Endothelial cell of umbilical vein (primary cell): Measurements from ENCODE around the gene FPGS. TPM values are rescaled to one million over a fixed set of nuclear protein-coding genes. Genes with fewer than 3 reads are reported as not detected.
"Not testable (repeated sequence)": the region's sequence is repeated elsewhere in the genome, so short reads cannot be mapped to it uniquely, and the experiment has no call there.

Source experiments
- BruUV-seq: library from RNA; stranded (reverse); fragments of 400-500 nt; replicated peaks from 2 replicates; lab custom pipeline; 2021; lab: Mats Ljungman, UMichigan
- CTCF ChIA-PET: fragments of 300-600, 350-600 bp; sonication (Branson Sonifier 250); formaldehyde crosslinking; loops from one replicate; lab custom pipeline; 2021; ENCODE audit warnings: antibody characterized with exemption, inconsistent platforms; lab: Charles Lee
- POLR2A ChIA-PET: fragments of 300-600, 350-600 bp; sonication (Branson Sonifier 250); formaldehyde crosslinking; loops from one replicate; lab custom pipeline; 2021; ENCODE audit warnings: antibody characterized with exemption, inconsistent platforms; lab: Charles Lee
- DNase-seq: peaks from one replicate; pipeline ENCODE4 v3.0.0-alpha.2; 2011; ENCODE audit warnings: low read depth, low spot score
- FAIRE-seq: peaks from 2 replicates; lab custom pipeline; 2011; peaks lifted over from hg19 to GRCh38; lab: Jason Lieb, UNC
- H2AFZ ChIP-seq: 2 replicates; pipeline ENCODE4 v1.6.0; 2012; ENCODE audit warnings: low read depth, low read length, control low read depth, inconsistent platforms
- H3K27ac ChIP-seq: 2 replicates; pipeline ENCODE4 v1.5.1; 2011; ENCODE audit warnings: low read depth, mild to moderate bottlenecking, control low read depth, low read length, moderate library complexity; ENCODE audit not compliant: insufficient read depth
- H3K27me3 ChIP-seq, 2 experiments: 2 replicates each; pipeline versions ENCODE4 v1.6.0 to v1.6.1; 2011; ENCODE audit warnings: low read length in 2 of 2, mixed read lengths in 1 of 2; ENCODE audit not compliant: control insufficient read depth in 2 of 2, insufficient read depth in 2 of 2
- H3K36me3 ChIP-seq, 2 experiments: 2 replicates in 1 of 2; 3 replicates in 1 of 2; pipeline ENCODE4 v1.5.1; 2011; ENCODE audit warnings: low read length in 2 of 2, mild to moderate bottlenecking in 1 of 2, moderate library complexity in 1 of 2; ENCODE audit not compliant: control insufficient read depth in 2 of 2, insufficient read depth in 2 of 2; ENCODE audit errors: extremely low read depth in 1 of 2
- H3K4me1 ChIP-seq: 3 replicates; pipeline ENCODE4 v1.5.1; 2011; ENCODE audit warnings: mild to moderate bottlenecking, low read length; ENCODE audit not compliant: control insufficient read depth, insufficient read depth; ENCODE audit errors: extremely low read depth
- H3K4me2 ChIP-seq: 2 replicates; pipeline ENCODE4 v1.6.1; 2011; ENCODE audit warnings: low read length, control low read depth, mixed read lengths; ENCODE audit not compliant: insufficient read depth
- H3K4me3 ChIP-seq, 3 experiments: fragments of 200-600 bp in 1 of 3; sonication (generic), shearing (Covaris generic) in 1 of 3; replicated peaks in 1 of 3; 2 replicates each; pipeline ENCODE4 v1.5.1; 2011 to 2016; ENCODE audit warnings: control low read depth in 3 of 3, low read length in 3 of 3, mild to moderate bottlenecking in 2 of 3, inconsistent platforms in 1 of 3, low read depth in 1 of 3, moderate library complexity in 1 of 3; ENCODE audit not compliant: insufficient read depth in 1 of 3
- H3K79me2 ChIP-seq: 2 replicates; pipeline ENCODE4 v1.6.0; 2012; ENCODE audit warnings: low read length, inconsistent platforms; ENCODE audit not compliant: control insufficient read depth, insufficient read depth
- H3K9ac ChIP-seq: replicated peaks from 2 replicates; pipeline ENCODE3; 2011; ENCODE audit warnings: low read length, control low read depth; ENCODE audit not compliant: insufficient read depth; ENCODE audit errors: extremely low read depth
- H3K9me1 ChIP-seq: replicated peaks from 3 replicates; pipeline ENCODE4 v1.6.0; 2011; ENCODE audit warnings: mild to moderate bottlenecking, low read length; ENCODE audit not compliant: control insufficient read depth, insufficient read depth; ENCODE audit errors: extremely low read depth
- H3K9me3 ChIP-seq: replicated peaks from 2 replicates; pipeline ENCODE4 v1.5.1; 2012; ENCODE audit warnings: low read length, inconsistent platforms; ENCODE audit not compliant: control insufficient read depth, insufficient read depth
- H4K20me1 ChIP-seq: replicated peaks from 2 replicates; pipeline ENCODE3; 2011; ENCODE audit warnings: mild to moderate bottlenecking, low read length; ENCODE audit not compliant: control insufficient read depth, insufficient read depth; ENCODE audit errors: extremely low read depth
- CTCF ChIP-seq, 2 donors: IDR thresholded peaks; 1 replicate in 1 of 2; 2 replicates in 1 of 2; pipeline ENCODE4 v1.5.1; 2011; ENCODE audit warnings: low read length in 2 of 2, mild to moderate bottlenecking in 2 of 2, moderate library complexity in 2 of 2, control low read depth in 1 of 2, inconsistent platforms in 1 of 2, low read depth in 1 of 2; ENCODE audit not compliant: insufficient read depth in 1 of 2; ENCODE audit errors: extremely low read depth in 1 of 2
- GATA2 ChIP-seq: IDR thresholded peaks from 2 replicates; pipeline ENCODE4 v1.7.0; 2011; ENCODE audit warnings: low read depth, mild to moderate bottlenecking, moderate library complexity, mixed read lengths, low read length; ENCODE audit not compliant: insufficient read length, insufficient read depth
- dilution Hi-C: fragments of 300-500 bp; cut with MboI; formaldehyde crosslinking; loops from one replicate; pipeline ENCODE4 v1.15.0; 2019; ENCODE audit warnings: low sequenced_read_pairs; ENCODE audit not compliant: extremely low pct_ligation_motif_present
- intact Hi-C: fragments of 100-400 bp; cut with micrococcal nuclease; formaldehyde crosslinking; loops from one replicate; pipeline ENCODE4 v1.10.0; 2022
- polyA plus RNA-seq, 4 experiments: library from polyadenylated mRNA; depleted of rRNA in 3 of 4; stranded (reverse) in 3 of 4; unstranded in 1 of 4; fragments of >200 nt; gene quantifications; 2 replicates each; pipeline versions ENCODE4 v1.2.1 to v1.2.3, GENCODE V29; 2011 to 2012; ENCODE audit warnings: missing spikeins in 1 of 4
- total RNA-seq: library from RNA; stranded (reverse); gene quantifications from 2 replicates; pipeline ENCODE4 v1.2.3, GENCODE V29; 2021

FPGS gene
- total and polyA plus RNA-seq, 2 donors (not counting 3 experiments of a cell fraction or from before 2014, with no cell fraction given): 77.7 to 90.2 TPM

- intact Hi-C loops: loop anchor here (1.0 kb wide), 3 partner anchors 7 to 13 kb away; partner anchors contain the start of gene ENG
- H3K4me3 ChIP-seq, BruUV-seq, H3K9me3 ChIP-seq, FAIRE-seq, H4K20me1 ChIP-seq, DNase-seq, H2AFZ ChIP-seq, H3K27me3 ChIP-seq, dilution Hi-C loops, H3K9me1 ChIP-seq: not testable (repeated sequence)
- H3K79me2 ChIP-seq: peaks cover 91% of the 10 kb centered on the region
- H3K36me3 ChIP-seq: peaks cover 30 to 36% of the 10 kb centered on the region in 2 experiments
- H3K4me1 ChIP-seq: peaks cover 84% of the 10 kb centered on the region
- POLR2A ChIA-PET: interaction anchor here (0.6 kb wide), 1 partner anchor 37 kb away, joined by 5 read pairs; no protein-coding TSS in a partner anchor
- peak overlapping the region; percentile 97 for H3K27ac ChIP-seq
- H3K9ac ChIP-seq: peak overlapping the region; percentile 83
- CTCF ChIA-PET: interaction anchor here (1.3 to 2.4 kb wide), 3 partner anchors 8 to 59 kb away, joined by 3 to 13 read pairs (median 7); partner anchors contain the start of gene ENG
- H3K4me2 ChIP-seq: peak overlapping the region; percentile 76
Measured at GRCh38 chr9:127845619-127846018, 42.9 kb downstream of the FPGS start.

GRCh38 chr9:127846443-127847177 lies 43.9 kb downstream of the FPGS start:
- H2AFZ ChIP-seq: no peak overlapping the region
- DNase-seq (peak; percentile 80), FAIRE-seq (no peak)
- peak overlapping the region; percentile 83 for H3K9ac ChIP-seq
- H3K4me2 ChIP-seq: peak overlapping the region; percentile 76
- dilution Hi-C loops: no loop called here
- no peaks in the 10 kb centered on the region for H3K9me1 ChIP-seq
- POLR2A ChIA-PET: interaction anchor here (0.8 to 1.2 kb wide), 2 partner anchors 8 to 19 kb away, joined by 4 to 8 read pairs; no protein-coding TSS in a partner anchor
- CTCF ChIA-PET: interaction anchor here (1.0 to 2.1 kb wide), 7 partner anchors 7 to 23 kb away, joined by 3 to 24 read pairs (median 7); partner anchors contain the start of gene ENG
- H3K4me3 ChIP-seq: peak overlapping the region in 1 of 3 experiments; percentile 41
- TF ChIP-seq GATA2 (peak; percentile 84), CTCF (IDR thresholded peaks at IDR 0.05; ENCODE audit: extremely low read depth in 1 of 2, insufficient read depth in 1 of 2, low read depth in 1 of 2, low read length in 2 of 2) (no peak)
- no peaks in the 10 kb centered on the region for H3K9me3 ChIP-seq
- no peaks in the 10 kb centered on the region for H3K27me3 ChIP-seq
- peaks cover 91% of the 10 kb centered on the region for H3K79me2 ChIP-seq
- peak overlapping the region; percentile 97 for H3K27ac ChIP-seq
- BruUV-seq: no TSS peak
- H3K36me3 ChIP-seq: peaks cover 22 to 30% of the 10 kb centered on the region in 2 experiments
- intact Hi-C loops: loop anchor here (1.0 kb wide), 1 partner anchor 8 kb away; no protein-coding TSS in a partner anchor
- peaks cover 79% of the 10 kb centered on the region for H3K4me1 ChIP-seq
- no peaks in the 10 kb centered on the region for H4K20me1 ChIP-seq
